VCaP (cell line): ENCODE results near the gene TTC34.

ENCODE experiments used
- H3K27ac ChIP-seq: fragments of 450-650 bp; 2 replicates; pipeline ENCODE4 v1.5.1; 2017
- CTCF ChIP-seq: fragments of 450-650 bp; conservative IDR thresholded peaks from 2 replicates; pipeline ENCODE4 v1.5.1; 2017; ENCODE audit warnings: mild to moderate bottlenecking, moderate library complexity

The TTC34 gene

DNA sequence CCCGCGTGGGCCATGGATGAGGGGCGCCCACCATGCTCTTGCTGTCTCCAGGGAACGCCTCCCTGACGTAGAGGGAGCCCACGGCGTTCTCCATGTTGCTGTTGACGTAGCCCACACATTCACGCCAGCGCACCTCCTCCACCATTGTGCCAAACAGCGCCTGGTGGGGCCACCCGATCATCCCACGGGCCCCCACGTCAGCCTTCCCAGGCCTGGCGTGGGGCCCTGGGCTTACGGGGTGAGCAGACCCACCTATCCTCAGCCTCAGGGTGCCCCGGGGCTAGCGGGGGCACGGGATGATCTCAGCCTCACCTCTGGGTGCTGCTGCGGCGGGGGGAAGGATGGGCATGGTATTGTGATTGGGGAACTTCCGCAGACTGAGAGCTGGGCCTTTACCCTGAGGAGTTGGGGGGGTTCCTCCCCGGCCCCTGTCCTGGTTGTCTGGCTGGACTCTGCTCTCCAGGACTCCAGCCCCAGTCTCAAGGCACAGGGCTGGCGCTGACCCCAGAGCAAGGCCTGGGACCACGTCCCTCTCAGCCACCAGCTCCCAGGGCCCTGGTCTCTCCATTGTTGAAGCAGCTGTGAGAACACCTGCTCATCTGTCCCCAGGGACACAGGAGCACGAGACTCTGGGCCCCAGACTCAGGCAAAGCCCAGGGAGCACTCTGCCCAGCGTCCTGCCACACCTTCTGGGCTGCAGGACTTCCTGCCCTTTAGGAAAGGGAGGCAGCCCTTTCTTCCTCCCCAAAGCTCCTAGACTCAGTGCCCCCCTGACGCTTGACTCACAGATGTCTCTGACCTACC, 204.8 kb downstream of the TTC34 start:
- H3K27ac ChIP-seq = no peak overlapping the region
- no peak for TF ChIP-seq CTCF

DNA sequence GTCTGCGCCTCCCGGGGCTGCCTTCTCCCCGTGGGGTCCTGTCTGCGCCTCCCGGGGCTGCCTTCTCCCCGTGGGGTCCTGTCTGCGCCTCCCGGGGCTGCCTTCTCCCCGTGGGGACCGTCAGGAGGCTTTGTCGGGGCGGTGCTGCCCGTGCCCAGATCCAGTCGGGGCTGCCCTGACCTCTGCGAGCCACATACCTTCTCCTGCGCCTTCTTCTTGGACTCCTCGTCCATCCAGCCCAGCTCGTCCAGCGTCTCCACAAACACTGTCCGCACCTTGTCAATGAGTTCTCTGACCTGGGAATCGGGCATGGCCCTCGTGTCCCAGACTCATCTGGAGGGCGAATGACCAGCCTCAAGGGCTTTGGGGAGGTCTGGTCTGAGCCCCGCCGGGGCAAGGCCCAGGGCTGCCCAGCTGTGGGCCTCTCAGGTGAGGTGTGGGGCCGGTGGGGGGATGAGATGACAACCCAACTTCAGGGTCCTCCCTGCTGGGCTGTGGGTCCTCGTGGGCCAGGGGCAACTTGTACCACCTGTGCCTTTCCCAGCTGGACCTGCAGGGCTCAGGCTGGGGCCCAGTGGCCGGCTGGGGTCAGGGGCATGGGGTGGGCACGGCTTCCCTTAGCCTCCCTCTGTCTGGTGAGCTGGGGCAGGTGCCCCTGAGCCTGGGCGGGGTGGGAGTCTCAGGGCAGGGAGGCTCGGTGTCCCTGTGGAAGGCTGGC, 205.5 kb downstream of the TTC34 start:
- TF ChIP-seq CTCF = no peak
- H3K27ac ChIP-seq = no peak overlapping the region

GRCh38 chr1:2595261-2595811, 206.2 kb downstream of the TTC34 start:
- no peak overlapping the region for H3K27ac ChIP-seq
- no peak for TF ChIP-seq CTCF

GRCh38 chr1:2594641-2595131, 206.8 kb downstream of the TTC34 start:
- TF ChIP-seq CTCF = no peak
- no peak overlapping the region for H3K27ac ChIP-seq

DNA sequence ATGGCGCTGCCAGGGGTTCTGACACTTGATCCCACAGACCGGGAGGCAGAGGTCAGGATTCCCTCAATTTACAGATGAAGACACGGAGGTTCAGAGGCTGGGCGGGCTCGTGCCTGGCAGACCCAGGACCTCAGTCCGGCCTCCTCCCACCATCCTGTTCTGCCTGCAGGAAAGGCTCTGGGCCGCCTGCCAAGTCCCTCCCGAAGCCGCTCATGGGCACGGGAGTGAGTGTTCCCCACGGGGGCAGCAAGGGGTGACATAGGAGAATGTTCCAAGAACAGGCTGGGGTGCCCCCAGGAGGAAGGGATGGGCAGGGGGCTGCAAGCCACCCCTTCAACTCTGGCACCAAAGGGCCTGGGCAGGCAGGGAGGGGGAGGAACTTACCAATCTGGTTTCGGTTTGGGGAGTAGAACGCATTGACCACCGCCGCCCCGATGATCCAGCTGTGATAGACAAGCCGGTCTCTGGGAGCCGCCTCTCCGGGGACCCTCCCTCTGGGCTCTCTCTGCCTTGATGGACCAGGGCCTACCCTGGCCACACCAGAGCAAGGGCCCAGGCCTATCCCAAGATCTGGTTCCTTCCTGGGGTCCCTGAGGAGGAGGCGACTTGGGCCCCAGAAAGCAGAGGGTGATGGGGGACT, 207.4 kb downstream of the TTC34 start:
- no peak for TF ChIP-seq CTCF

DNA sequence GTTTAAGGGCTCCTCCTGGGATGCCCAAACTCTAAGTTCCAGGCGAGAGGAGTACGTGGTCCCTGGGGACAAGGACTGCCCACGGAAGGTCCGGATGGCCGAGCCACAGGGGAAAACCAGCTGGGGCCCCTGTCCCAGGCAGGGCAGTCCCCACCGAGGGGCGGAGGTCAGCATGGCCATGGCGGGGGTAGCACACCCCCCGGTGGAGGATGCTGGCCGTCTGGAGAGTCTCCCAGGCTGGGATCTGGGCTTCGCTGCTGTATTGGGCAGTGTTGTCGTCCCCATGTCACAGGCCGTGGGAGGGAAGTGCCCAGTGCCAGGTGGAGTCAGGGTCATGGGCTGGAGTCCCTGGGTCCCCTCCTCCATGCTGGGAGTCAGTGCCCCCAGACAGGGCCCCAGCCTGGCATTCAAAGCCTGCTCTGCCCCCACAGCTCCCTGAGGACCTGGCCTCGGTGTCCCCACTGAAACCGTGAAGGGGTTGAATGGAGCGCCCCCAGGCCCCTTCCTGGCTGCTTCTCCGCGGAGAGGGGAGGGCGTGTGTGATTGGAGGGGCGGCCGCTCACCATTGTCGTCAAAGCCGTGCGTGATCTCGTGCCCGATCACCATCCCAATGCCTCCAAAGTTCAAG, 208.1 kb downstream of the TTC34 start:
- no peak for TF ChIP-seq CTCF
- H3K27ac ChIP-seq = peak overlapping the region; percentile 52

More for the DNA sequence above, 207.4 kb downstream of the TTC34 start:
- peak overlapping the region; percentile 18; the same call in 1 of the 2 replicates for H3K27ac ChIP-seq
